GM23338 (cell line): Measurements from ENCODE around the gene FBN3. TPM values are rescaled to one million over a fixed set of nuclear protein-coding genes. Genes with fewer than 3 reads are reported as not detected.
A peak's percentile ranks its signal among the peaks of the same experiment; 100 is the strongest.

Experiments used
- ATAC-seq: fragments of 200-7000 bp; cut with Tn5 transposase; 3 replicates; pipeline ENCODE4 v1.9.1; 2020
- DNase-seq: peaks from one replicate; pipeline ENCODE4 v3.0.0-alpha.2; 2015; ENCODE audit warnings: low spot score
- H2AFZ ChIP-seq: fragments of 200-600 bp; sonication (generic); 2 replicates; pipeline ENCODE4 v1.8.0; 2016; ENCODE audit warnings: antibody characterized with exemption, mild to moderate bottlenecking, moderate library complexity
- H3F3A ChIP-seq: fragments of 200-600 bp; sonication (generic); replicated peaks from 2 replicates; pipeline ENCODE4 v1.8.0; 2017; ENCODE audit warnings: antibody characterized with exemption, mixed run types, low read depth
- H3K27ac ChIP-seq: fragments of 200-600 bp; sonication (generic); 2 replicates; pipeline ENCODE4 v1.6.1; 2016; ENCODE audit warnings: low read depth
- H3K27me3 ChIP-seq: fragments of 200-600 bp; sonication (generic); 2 replicates; pipeline ENCODE4 v1.8.0; 2016; ENCODE audit warnings: mild to moderate bottlenecking, mixed run types, moderate library complexity; ENCODE audit not compliant: insufficient read depth
- H3K36me3 ChIP-seq: fragments of 200-600 bp; sonication (generic); 2 replicates; pipeline ENCODE4 v1.8.0; 2016; ENCODE audit warnings: mild to moderate bottlenecking; ENCODE audit not compliant: insufficient read depth
- H3K4me1 ChIP-seq: fragments of 200-600 bp; sonication (generic); 2 replicates; pipeline ENCODE4 v1.8.0; 2016; ENCODE audit warnings: mild to moderate bottlenecking, moderate library complexity; ENCODE audit not compliant: insufficient read depth
- H3K4me2 ChIP-seq: fragments of 200-600 bp; sonication (generic); 2 replicates; pipeline ENCODE4 v1.7.1; 2017; ENCODE audit warnings: mixed run types
- H3K4me3 ChIP-seq: fragments of 200-600 bp; sonication (generic); 2 replicates; pipeline ENCODE4 v1.6.1; 2016; ENCODE audit warnings: mixed run types
- H3K79me2 ChIP-seq: fragments of 200-600 bp; sonication (generic); replicated peaks from 2 replicates; pipeline ENCODE4 v1.8.0; 2017; ENCODE audit warnings: mild to moderate bottlenecking; ENCODE audit not compliant: insufficient read depth
- H3K9me2 ChIP-seq: fragments of 200-600 bp; sonication (generic); 2 replicates; pipeline ENCODE4 v1.8.0; 2017; ENCODE audit not compliant: insufficient read depth
- H4K20me1 ChIP-seq: fragments of 200-600 bp; sonication (generic); replicated peaks from 2 replicates; pipeline ENCODE4 v1.8.0; 2017; ENCODE audit warnings: mild to moderate bottlenecking; ENCODE audit not compliant: insufficient read depth
- H3K27ac Mint-ChIP-seq: 2 replicates; pipeline ENCODE4 v1.8.0; 2020; ENCODE audit warnings: inconsistent platforms, mild to moderate bottlenecking, moderate library complexity, mixed read lengths
- H3K27me3 Mint-ChIP-seq: 3 replicates; pipeline ENCODE4 v1.8.0; 2022; ENCODE audit warnings: low read depth, mild to moderate bottlenecking, moderate library complexity, mixed read lengths, inconsistent platforms; ENCODE audit not compliant: insufficient read depth, poor library complexity
- H3K36me3 Mint-ChIP-seq: 3 replicates; pipeline ENCODE4 v1.8.0; 2021; ENCODE audit warnings: low read depth, mild to moderate bottlenecking, inconsistent platforms, moderate library complexity, mixed read lengths
- H3K4me1 Mint-ChIP-seq: 3 replicates; pipeline ENCODE4 v1.8.0; 2020; ENCODE audit warnings: mild to moderate bottlenecking, inconsistent platforms, mixed read lengths
- H3K4me3 Mint-ChIP-seq: 3 replicates; pipeline ENCODE4 v1.8.0; 2021; ENCODE audit warnings: moderate library complexity, mild to moderate bottlenecking, inconsistent platforms, mixed read lengths
- H3K9me3 Mint-ChIP-seq: 3 replicates; pipeline ENCODE4 v1.8.0; 2020; ENCODE audit warnings: moderate library complexity, mild to moderate bottlenecking, inconsistent platforms, mixed read lengths
- CREB1 ChIP-seq: fragments of 250-450 bp; sonication (Bioruptor Pico); IDR thresholded peaks from 2 replicates; pipeline ENCODE4 v1.5.0; 2020; ENCODE audit warnings: low read depth, mild to moderate bottlenecking, moderate library complexity
- CTCF ChIP-seq, 2 experiments: fragments of 200-600 bp in 1 of 2; sonication (generic) in 1 of 2; conservative IDR thresholded peaks; 2 replicates each; pipeline versions ENCODE4 v1.5.1 to v1.6.1; 2016 to 2017; ENCODE audit warnings: antibody characterized with exemption in 2 of 2, low read depth in 2 of 2, mild to moderate bottlenecking in 2 of 2, moderate library complexity in 1 of 2
- ETS1 ChIP-seq: IDR thresholded peaks from 2 replicates; pipeline ENCODE4 v1.6.1; 2016; ENCODE audit warnings: antibody characterized with exemption
- EZH2 ChIP-seq: fragments of 200-600 bp; sonication (generic); IDR thresholded peaks from one replicate; pipeline ENCODE4 v1.8.0; 2017; ENCODE audit warnings: antibody characterized with exemption, mild to moderate bottlenecking, low read depth; ENCODE audit not compliant: unreplicated experiment
- EZH2phosphoT487 ChIP-seq: fragments of 200-600 bp; sonication (generic); IDR thresholded peaks from one replicate; pipeline ENCODE4 v1.8.1; 2018; ENCODE audit warnings: antibody characterized with exemption; ENCODE audit not compliant: unreplicated experiment
- JUNB ChIP-seq: IDR thresholded peaks from one replicate; pipeline ENCODE4 v1.6.1; 2016; ENCODE audit warnings: antibody characterized with exemption; ENCODE audit not compliant: unreplicated experiment
- NANOG ChIP-seq: IDR thresholded peaks from 2 replicates; pipeline ENCODE4 v1.6.1; 2016; ENCODE audit warnings: antibody characterized with exemption, borderline replicate concordance
- POLR2AphosphoS5 ChIP-seq: IDR thresholded peaks from 2 replicates; pipeline ENCODE4 v1.6.1; 2016; ENCODE audit warnings: antibody characterized with exemption, low read depth
- REST ChIP-seq: IDR thresholded peaks from one replicate; pipeline ENCODE4 v1.6.1; 2018; ENCODE audit warnings: antibody characterized with exemption; ENCODE audit not compliant: unreplicated experiment
- STAT1 ChIP-seq: IDR thresholded peaks from one replicate; pipeline ENCODE4 v1.6.1; 2016; ENCODE audit warnings: antibody characterized with exemption; ENCODE audit not compliant: unreplicated experiment
- ZNF114 ChIP-seq: fragments of 250-450 bp; sonication (Bioruptor Pico); IDR thresholded peaks from 2 replicates; pipeline ENCODE4 v1.5.0; 2020; ENCODE audit warnings: mild to moderate bottlenecking, moderate library complexity
- ZNF331 ChIP-seq: fragments of 250-450 bp; sonication (Bioruptor Pico); IDR thresholded peaks from 2 replicates; pipeline ENCODE4 v1.5.0; 2020; ENCODE audit warnings: low read depth, mild to moderate bottlenecking, moderate library complexity
- ZNF462 ChIP-seq: fragments of 250-450 bp; sonication (Bioruptor Pico); IDR thresholded peaks from 2 replicates; pipeline ENCODE4 v1.5.0; 2020; ENCODE audit warnings: mild to moderate bottlenecking, moderate library complexity
- polyA plus RNA-seq: library from polyadenylated mRNA; unstranded; fragments of >200 nt; fragmentation: Nextera tagmentation; extraction: Ambion mirVana; gene quantifications from 2 replicates; pipeline ENCODE4 v1.2.1, GENCODE V29; 2016
- total RNA-seq: library from RNA; depleted of rRNA; stranded (reverse); fragments of >200 nt; shearing (Covaris generic); gene quantifications from 2 replicates; pipeline ENCODE4 v1.2.3, GENCODE V29; 2014

The FBN3 gene
- total and polyA plus RNA-seq, 2 experiments from 2014 or later: 8.5 to 54.5 TPM

- peaks cover 46% of the 10 kb centered on the region for H3K36me3 Mint-ChIP-seq
- Histone ChIP-seq H3F3A (0 out of 2 replicates have a peak, but pooled peaks cover under 1% of the 10 kb centered on the region), H3K9me2 (no peaks in the 10 kb centered on the region), H3K36me3 (no peaks in the 10 kb centered on the region), H3K27me3 (no peaks in the 10 kb centered on the region), H4K20me1 (no peaks in the 10 kb centered on the region; the same call in 1 of the 2 replicates), H2AFZ (no peak overlapping the region), H3K4me3 (no peak overlapping the region), H3K4me2 (no peak overlapping the region), H3K4me1 (peaks cover 7% of the 10 kb centered on the region), H3K27ac (peak overlapping the region; percentile 69; the same call in 1 of the 2 replicates), H3K79me2 (peaks cover 14% of the 10 kb centered on the region; the same call in 1 of the 2 replicates)
- DNase-seq: no peak
- no peak overlapping the region for H3K4me3 Mint-ChIP-seq
- H3K9me3 Mint-ChIP-seq: no peaks in the 10 kb centered on the region; the same call in 1 of the 3 replicates
- TF ChIP-seq NANOG (no peak), ZNF331 (CRISPR knock-in tag) (no peak), CREB1 (CRISPR knock-in tag) (no peak), POLR2AphosphoS5 (no peak), EZH2phosphoT487 (no peak), EZH2 (no peak), ZNF462 (CRISPR knock-in tag) (no peak), REST (no peak), STAT1 (no peak), ZNF114 (CRISPR knock-in tag) (no peak), ETS1 (no peak), JUNB (no peak), CTCF (conservative IDR thresholded peaks at IDR 0.05; ENCODE audit: low read depth in 2 of 2) (no peak)
- H3K27me3 Mint-ChIP-seq: peaks cover 15% of the 10 kb centered on the region
- H3K4me1 Mint-ChIP-seq: peaks cover 42% of the 10 kb centered on the region
- ATAC-seq: no peak
- H3K27ac Mint-ChIP-seq: peak overlapping the region; percentile 38
Observed at GRCh38 chr19:8143041-8143440, 6.4 kb downstream of the FBN3 start.
